MM.1S (cell line): ENCODE measurements around the gene SH3TC2.

Experiments used
- CTCF ChIP-seq: fragments of 300-600 bp; sonication (generic); IDR thresholded peaks from 2 replicates; pipeline ENCODE4 v1.5.1; 2016; ENCODE audit warnings: antibody characterized with exemption, low read length, mixed read lengths
- EZH2 ChIP-seq: fragments of 300-600 bp; sonication (generic); optimal IDR thresholded peaks from 2 replicates; pipeline ENCODE3; 2017; ENCODE audit warnings: low read depth, mild to moderate bottlenecking, antibody characterized with exemption, low read length, mixed read lengths

DNA sequence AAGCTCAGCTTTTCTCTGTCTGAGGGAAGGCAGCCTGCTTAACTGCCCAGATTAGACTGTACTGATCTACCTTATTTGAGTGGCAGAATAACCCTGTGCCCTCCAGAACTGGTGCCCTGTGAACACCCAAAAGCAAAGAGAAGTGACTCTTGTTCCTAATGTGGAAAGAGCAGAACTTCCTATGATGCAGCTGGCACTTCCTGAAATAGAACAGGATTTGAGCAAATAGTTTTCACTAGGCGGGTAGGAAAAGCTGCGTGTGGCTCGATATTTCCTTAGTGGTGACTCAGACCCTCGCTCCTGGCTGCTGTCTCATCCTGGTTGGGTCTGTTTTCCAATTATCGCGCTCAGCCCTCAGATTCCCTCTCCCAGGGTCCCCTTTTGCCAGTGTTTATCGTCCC, 89.9 kb downstream of the SH3TC2 start:
- TF ChIP-seq CTCF: no peak
- no peak for TF ChIP-seq EZH2
